HG02678 (cell line): ENCODE measurements around the gene ADPRH.

Experiments
- ATAC-seq: cut with Tn5 transposase; IDR thresholded peaks from one replicate; pipeline ENCODE4 v1.9.1; 2021; ENCODE audit warnings: mild to moderate bottlenecking, moderate library complexity; ENCODE audit not compliant: unreplicated experiment

Gene ADPRH

GRCh38 chr3:119627461-119627860, 48.2 kb downstream of the ADPRH start:
- peak; percentile 37 for ATAC-seq

- peak; percentile 69 for ATAC-seq
Measured at GRCh38 chr3:119628390-119628789, 49.1 kb downstream of the ADPRH start.

GRCh38 chr3:119628816-119629445, 49.6 kb downstream of the ADPRH start:
- peak; percentile 41 for ATAC-seq

GRCh38 chr3:119630128-119630879, 51.0 kb downstream of the ADPRH start:
- no peak for ATAC-seq

GRCh38 chr3:119630880-119631329, 51.6 kb downstream of the ADPRH start:
- no peak for ATAC-seq

- ATAC-seq: no peak
Measured at GRCh38 chr3:119631516-119631915, 52.2 kb downstream of the ADPRH start.

GRCh38 chr3:119632216-119632615, 52.9 kb downstream of the ADPRH start:
- no peak for ATAC-seq

- ATAC-seq: no peak
Measured at GRCh38 chr3:119632829-119633228, 53.5 kb downstream of the ADPRH start.

GRCh38 chr3:119635719-119636118, 56.4 kb downstream of the ADPRH start:
- ATAC-seq: no peak

- no peak for ATAC-seq
Measured at GRCh38 chr3:119636249-119636648, 57.0 kb downstream of the ADPRH start.

- no peak for ATAC-seq
Measured at GRCh38 chr3:119636891-119637611, 57.8 kb downstream of the ADPRH start.

- peak; percentile 39 for ATAC-seq
Measured at GRCh38 chr3:119637679-119638477, 58.6 kb downstream of the ADPRH start.
